ENCODE data around the gene IL21R.
"Not testable (repeated sequence)": the region's sequence is repeated elsewhere in the genome, so short reads cannot be mapped to it uniquely, and the experiment has no call there.

The IL21R gene

GRCh38 chr16:27446721-27447120 lies 44.7 kb downstream of the IL21R start:
- DNase-seq (ENCODE audit: low read depth): no peak

GRCh38 chr16:27447301-27447700 lies 45.3 kb downstream of the IL21R start:
- no peak for DNase-seq (ENCODE audit: low read depth)

- no peak for DNase-seq (ENCODE audit: low read depth)
Measured at GRCh38 chr16:27448532-27449433, 46.8 kb downstream of the IL21R start.

GRCh38 chr16:27449434-27450195 lies 47.6 kb downstream of the IL21R start:
- DNase-seq (ENCODE audit: low read depth): no peak

DNA sequence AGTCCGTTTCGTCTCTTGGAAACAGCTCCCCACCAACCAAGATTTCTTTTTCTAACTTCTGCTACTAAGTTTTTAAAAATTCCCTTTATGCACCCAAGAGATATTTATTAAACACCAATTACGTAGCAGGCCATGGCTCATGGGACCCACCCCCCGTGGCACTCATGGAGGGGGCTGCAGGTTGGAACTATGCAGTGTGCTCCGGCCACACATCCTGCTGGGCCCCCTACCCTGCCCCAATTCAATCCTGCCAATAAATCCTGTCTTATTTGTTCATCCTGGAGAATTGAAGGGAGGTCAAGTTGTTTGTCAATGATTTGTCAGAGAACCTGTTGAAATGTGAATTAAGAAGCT lies 48.2 kb downstream of the IL21R start:
- no peak for DNase-seq (ENCODE audit: low read depth)

- no peak for DNase-seq (ENCODE audit: low read depth)
Measured at GRCh38 chr16:27452569-27453493, 50.9 kb downstream of the IL21R start.

GRCh38 chr16:27453494-27453825 lies 51.5 kb downstream of the IL21R start:
- no peak for DNase-seq (ENCODE audit: low read depth)

DNA sequence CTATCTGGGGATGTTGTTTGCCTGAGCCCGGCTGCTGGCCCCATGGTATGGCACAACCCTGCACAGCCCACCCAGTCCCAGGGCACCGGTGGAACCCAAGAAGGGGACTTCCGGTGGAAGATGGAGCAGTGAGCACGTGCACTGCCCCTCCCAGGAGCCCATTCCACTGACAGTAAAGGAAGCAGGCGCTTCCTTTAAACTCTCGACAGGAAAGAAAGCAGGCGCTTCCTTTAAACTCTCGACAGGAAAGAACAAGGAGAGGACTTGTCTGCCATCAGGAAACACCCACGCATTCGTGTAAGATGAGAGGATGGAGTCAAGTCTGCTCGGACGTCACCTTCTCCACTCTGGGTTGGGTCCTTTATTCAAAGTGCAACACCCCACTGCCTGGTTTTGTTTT lies 53.7 kb downstream of the IL21R start:
- no peak for DNase-seq (ENCODE audit: low read depth)

DNA sequence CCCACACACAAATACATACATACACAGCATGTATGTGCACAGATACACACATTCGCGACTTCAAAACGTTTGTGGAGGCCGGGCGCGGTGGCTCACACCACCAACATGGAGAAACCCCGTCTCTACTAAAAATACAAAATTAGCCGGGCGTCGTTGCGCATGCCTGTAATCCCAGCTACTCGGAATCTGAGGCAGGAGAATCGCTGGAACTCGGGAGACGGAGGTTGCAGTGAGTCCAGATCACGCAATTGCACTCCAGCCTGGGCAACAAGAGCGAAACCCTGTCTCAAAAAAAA lies 55.6 kb downstream of the IL21R start:
- DNase-seq (ENCODE audit: low read depth): not testable (repeated sequence)

DNA sequence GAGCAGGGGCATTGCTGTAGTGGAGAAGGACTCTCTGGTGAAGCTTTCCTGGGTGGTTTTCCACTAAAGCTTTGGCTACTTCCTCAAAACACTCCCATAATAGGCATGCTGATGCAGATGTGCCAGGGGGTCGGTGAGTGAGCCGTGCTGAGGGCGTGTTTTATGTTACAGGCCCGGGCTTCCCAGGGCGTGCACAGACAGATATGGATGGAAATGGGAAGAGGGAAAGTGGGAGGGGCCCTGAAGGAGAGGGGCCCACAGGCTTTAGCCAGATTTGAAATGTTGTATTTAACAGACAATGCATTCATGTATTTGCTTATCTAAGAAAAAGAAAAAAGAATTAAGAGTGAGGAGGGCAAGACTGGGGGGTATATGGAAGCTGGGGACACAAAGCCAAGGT lies 56.3 kb downstream of the IL21R start:
- no peak for DNase-seq (ENCODE audit: low read depth)

GRCh38 chr16:27458987-27459688 lies 57.2 kb downstream of the IL21R start:
- no peak for DNase-seq (ENCODE audit: low read depth)

DNA sequence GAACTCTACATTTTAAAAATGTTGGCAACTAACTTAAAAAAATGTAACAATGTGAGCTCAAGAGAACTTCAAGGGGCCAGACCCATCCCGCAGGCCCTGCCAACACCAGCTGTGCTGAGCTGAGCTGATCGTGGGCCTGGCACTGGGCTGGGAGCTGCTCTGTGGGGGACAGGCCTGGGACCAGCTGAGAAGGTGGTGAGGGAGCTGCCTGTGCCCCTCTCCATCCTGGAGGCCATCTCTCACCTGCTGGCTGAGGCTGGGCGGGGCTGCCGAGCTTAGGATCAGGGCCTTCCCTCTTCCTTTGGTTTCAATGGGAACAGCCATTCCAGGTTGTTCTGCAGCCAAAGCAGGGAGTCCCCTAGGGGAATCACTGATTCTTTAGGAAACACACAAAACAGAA lies 58.2 kb downstream of the IL21R start:
- no peak for DNase-seq (ENCODE audit: low read depth)

GRCh38 chr16:27460663-27461482 lies 58.9 kb downstream of the IL21R start:
- no peak for DNase-seq (ENCODE audit: low read depth)

DNA sequence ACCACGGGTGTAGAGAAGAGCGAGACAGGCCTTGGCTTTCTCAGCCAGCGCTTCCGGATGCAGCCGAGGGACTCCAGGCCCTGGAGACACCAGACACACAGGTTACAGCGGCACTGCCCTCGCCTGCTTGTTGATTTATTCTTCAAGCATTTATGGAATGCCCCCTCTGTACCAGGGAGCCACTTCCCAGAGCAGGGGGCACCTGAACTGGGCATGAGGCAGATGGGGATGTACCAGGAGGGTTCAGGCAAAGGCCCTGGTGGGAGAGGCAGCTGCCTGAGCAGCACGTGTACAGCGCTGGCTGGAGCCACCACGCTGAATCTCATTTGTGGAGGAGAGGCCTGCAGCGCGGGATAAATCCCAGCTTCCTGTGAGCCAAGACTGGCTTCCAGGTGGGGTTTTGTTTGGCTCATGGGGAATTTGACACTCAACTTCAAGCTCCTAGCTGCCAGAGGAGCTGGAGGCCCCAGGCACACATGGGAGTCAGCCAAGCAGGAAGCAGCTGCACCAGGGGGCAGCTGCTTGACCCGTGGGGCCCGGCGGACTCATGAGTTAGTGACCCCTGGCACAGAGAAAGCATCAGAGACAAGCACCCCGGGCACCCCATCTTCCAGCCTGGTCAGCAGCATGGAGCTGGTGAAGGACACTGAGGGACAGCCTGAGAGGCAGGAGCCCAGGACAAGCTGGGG lies 59.7 kb downstream of the IL21R start:
- DNase-seq (ENCODE audit: low read depth): no peak

GRCh38 chr16:27462200-27462845 lies 60.3 kb downstream of the IL21R start:
- no peak for DNase-seq (ENCODE audit: low read depth)

GRCh38 chr16:27462846-27463682 lies 61.1 kb downstream of the IL21R start:
- DNase-seq (ENCODE audit: low read depth): no peak

GRCh38 chr16:27463741-27464591 lies 62.0 kb downstream of the IL21R start:
- DNase-seq (ENCODE audit: low read depth): no peak

All from fibroblast of gingiva (primary cell).